Nephron (organoid): Measurements from ENCODE around the gene LRRC74B.

Source experiments
- H3K27ac Mint-ChIP-seq, 3 experiments: 2 replicates each; pipeline ENCODE4 v1.8.0; 2020; ENCODE audit warnings: mixed read lengths in 3 of 3, mild to moderate bottlenecking in 2 of 3, moderate library complexity in 1 of 3
- H3K27me3 Mint-ChIP-seq: 2 replicates; pipeline ENCODE4 v1.8.0; 2021; ENCODE audit warnings: low read depth, mild to moderate bottlenecking, moderate library complexity, mixed read lengths
- H3K36me3 Mint-ChIP-seq: 2 replicates; pipeline ENCODE4 v1.8.0; 2020; ENCODE audit warnings: low read depth, mixed read lengths
- H3K4me1 Mint-ChIP-seq: 2 replicates; pipeline ENCODE4 v1.8.0; 2020; ENCODE audit warnings: mixed read lengths
- H3K4me3 Mint-ChIP-seq, 3 experiments: 2 replicates each; pipeline ENCODE4 v1.8.0; 2020; ENCODE audit warnings: mild to moderate bottlenecking in 3 of 3, mixed read lengths in 3 of 3, moderate library complexity in 2 of 3
- H3K9me3 Mint-ChIP-seq: 2 replicates; pipeline ENCODE4 v1.8.0; 2020; ENCODE audit warnings: mixed read lengths
- TF ChIP-seq, protein P1 (sequence below), 3 experiments: fragments of 200-600 bp; sonication (generic); IDR thresholded peaks; one replicate each; pipeline ENCODE4 v1.5.0; 2021; ENCODE audit warnings: antibody characterized with exemption in 3 of 3; ENCODE audit not compliant: unreplicated experiment in 3 of 3

LRRC74B gene

DNA sequence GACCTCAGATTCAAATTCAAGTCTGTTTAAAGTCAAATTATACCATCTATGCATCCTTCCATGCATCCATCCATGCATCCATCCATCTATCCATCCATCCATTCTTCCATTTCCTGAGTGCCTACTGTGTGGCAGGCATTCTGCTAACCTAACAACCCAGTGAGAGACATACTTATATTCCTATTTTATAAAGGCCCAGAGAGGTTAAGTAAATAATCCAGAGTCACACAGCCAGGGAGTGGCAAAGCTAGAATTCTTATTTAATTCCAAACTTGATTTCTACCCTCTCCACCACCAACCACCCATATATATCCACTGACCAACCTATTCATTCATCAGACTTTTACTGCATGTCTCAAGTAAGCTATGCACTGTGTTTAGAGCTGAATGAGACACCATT lies 53.8 kb downstream of the LRRC74B start:
- Mint-ChIP-seq H3K27ac (no peak overlapping the region), H3K4me1 (peaks cover 8% of the 10 kb centered on the region), H3K4me3 (no peak overlapping the region), H3K36me3 (no peaks in the 10 kb centered on the region), H3K27me3 (peaks cover 39% of the 10 kb centered on the region), H3K9me3 (no peaks in the 10 kb centered on the region)
- TF ChIP-seq, protein P1, sequence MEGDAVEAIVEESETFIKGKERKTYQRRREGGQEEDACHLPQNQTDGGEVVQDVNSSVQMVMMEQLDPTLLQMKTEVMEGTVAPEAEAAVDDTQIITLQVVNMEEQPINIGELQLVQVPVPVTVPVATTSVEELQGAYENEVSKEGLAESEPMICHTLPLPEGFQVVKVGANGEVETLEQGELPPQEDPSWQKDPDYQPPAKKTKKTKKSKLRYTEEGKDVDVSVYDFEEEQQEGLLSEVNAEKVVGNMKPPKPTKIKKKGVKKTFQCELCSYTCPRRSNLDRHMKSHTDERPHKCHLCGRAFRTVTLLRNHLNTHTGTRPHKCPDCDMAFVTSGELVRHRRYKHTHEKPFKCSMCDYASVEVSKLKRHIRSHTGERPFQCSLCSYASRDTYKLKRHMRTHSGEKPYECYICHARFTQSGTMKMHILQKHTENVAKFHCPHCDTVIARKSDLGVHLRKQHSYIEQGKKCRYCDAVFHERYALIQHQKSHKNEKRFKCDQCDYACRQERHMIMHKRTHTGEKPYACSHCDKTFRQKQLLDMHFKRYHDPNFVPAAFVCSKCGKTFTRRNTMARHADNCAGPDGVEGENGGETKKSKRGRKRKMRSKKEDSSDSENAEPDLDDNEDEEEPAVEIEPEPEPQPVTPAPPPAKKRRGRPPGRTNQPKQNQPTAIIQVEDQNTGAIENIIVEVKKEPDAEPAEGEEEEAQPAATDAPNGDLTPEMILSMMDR (IDR thresholded peaks at IDR 0.05; ENCODE audit: unreplicated experiment in 3 of 3) = no peak

DNA sequence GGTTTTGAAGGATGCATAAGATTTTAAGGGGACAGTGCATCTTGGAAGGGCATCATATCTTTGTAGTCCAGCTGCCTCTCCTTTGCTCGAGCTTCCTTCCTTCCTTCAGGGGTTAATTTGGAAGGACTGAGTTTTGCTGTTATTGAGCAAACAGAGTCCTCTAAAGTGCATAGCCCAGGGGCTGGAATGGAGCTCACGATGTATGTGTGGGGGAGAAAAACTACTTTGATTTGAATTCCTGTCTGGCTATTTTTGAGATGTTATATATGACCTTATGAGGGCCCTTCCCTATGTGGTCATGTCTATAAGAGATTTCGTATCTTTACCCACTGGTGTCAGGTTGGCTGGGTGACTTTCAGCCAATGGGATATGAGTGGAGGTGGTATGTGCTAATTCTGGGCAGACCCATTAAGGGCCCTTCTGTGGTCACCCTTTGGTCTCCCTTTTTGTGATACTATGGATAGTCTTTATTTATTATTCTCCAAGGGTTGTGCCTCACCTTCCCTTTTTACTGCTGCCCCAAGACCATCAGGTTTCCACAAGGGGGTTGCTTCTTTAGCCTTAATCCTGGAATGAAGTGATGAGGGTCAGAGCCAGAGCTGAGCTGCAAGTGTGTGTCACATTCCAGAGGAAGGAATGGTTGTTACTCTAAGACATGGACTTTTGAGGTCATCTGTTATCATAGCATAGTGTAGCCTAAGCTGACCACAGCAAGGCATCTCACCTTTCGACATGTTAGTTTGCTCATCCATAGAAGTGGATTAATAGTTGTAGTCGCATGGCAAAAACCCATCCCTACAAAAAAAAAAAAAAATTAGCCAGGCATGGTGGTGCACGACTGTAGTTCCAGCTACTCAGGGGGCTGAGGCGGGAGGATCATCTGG lies 54.6 kb downstream of the LRRC74B start:
- H3K27me3 Mint-ChIP-seq = peaks cover 42% of the 10 kb centered on the region
- TF ChIP-seq, protein P1 (IDR thresholded peaks at IDR 0.05; ENCODE audit: unreplicated experiment in 3 of 3) = no peak
- H3K4me3 Mint-ChIP-seq = no peak overlapping the region
- no peaks in the 10 kb centered on the region for H3K36me3 Mint-ChIP-seq
- H3K4me1 Mint-ChIP-seq = peaks cover 8% of the 10 kb centered on the region
- no peaks in the 10 kb centered on the region for H3K9me3 Mint-ChIP-seq
- H3K27ac Mint-ChIP-seq = no peak overlapping the region

DNA sequence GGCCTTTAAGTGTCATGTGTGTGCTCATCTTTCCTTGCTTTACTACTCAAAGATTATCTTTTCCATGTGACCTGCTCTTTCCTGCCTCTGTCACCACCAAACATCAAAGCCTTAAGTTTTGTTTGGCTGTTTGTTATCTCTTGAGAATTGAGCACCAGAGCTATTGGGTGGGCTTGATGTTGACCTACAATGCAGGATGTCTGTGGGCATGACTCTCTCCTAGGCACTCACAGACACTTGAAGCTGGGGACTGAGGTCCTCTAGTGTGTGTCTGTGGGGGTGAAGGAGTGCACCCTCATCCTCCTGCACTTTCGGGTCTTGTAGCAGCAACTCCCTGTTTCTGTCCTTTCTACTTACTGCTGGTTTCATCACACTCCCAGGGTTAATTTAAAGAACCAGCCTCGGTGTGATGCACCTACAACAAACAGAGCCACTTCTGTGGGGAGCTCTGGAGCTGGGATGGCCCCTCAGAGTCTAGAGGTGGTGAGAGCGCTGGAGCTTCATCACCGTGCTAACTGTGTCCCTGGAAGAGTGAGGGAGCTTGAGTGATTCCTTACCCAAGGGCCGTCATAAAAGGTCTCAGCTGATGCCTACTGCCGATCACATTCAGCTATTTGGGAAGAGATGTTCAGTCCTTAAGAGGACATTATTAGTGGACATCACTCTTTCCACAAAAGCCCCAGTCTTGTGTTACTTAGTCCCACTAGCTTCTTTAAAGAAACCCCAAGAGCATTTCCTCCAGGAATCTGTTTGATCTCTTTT lies 56.3 kb downstream of the LRRC74B start:
- TF ChIP-seq, protein P1 (IDR thresholded peaks at IDR 0.05; ENCODE audit: unreplicated experiment in 3 of 3) = no peak
- no peaks in the 10 kb centered on the region for H3K36me3 Mint-ChIP-seq
- peaks cover 8% of the 10 kb centered on the region for H3K4me1 Mint-ChIP-seq
- no peaks in the 10 kb centered on the region for H3K9me3 Mint-ChIP-seq
- H3K27ac Mint-ChIP-seq = no peak overlapping the region
- no peak overlapping the region for H3K4me3 Mint-ChIP-seq
- H3K27me3 Mint-ChIP-seq = peaks cover 47% of the 10 kb centered on the region

DNA sequence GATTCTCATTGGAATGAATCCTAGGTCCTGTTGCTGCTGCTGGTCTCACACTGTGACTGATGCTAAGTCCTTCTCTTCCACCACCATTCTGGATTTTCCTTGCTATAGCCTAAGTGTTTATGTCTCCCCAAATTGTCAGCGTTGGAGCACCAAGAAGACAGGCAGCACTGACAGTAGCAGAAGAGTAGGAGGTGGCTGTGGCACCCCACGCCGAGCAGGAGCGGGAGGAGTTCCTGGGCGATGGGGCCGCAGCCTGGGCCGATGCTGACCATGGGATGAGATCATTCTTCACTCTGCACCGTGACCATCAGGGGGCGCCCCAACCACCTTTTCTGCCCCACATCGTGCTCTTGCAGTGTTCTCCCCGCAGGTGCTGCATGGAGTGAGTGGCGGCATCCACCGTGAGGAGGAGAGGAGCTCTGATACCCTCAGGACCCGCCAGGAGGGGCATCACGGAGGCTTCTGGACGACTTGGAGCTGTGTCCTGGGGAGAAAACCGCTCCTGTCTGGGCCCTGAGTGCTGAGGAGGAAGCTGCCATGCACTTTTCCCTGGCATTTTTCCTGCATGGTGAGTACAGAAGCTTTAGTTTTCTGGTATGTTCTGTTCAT lies 57.0 kb downstream of the LRRC74B start:
- H3K27ac Mint-ChIP-seq = no peak overlapping the region
- no peaks in the 10 kb centered on the region for H3K36me3 Mint-ChIP-seq
- peaks cover 47% of the 10 kb centered on the region for H3K27me3 Mint-ChIP-seq
- H3K4me1 Mint-ChIP-seq = peaks cover 8% of the 10 kb centered on the region
- H3K9me3 Mint-ChIP-seq = peaks cover under 1% of the 10 kb centered on the region
- peak overlapping the region in 2 of 3 experiments; percentile 4 to 38 for H3K4me3 Mint-ChIP-seq
- TF ChIP-seq, protein P1 (IDR thresholded peaks at IDR 0.05; ENCODE audit: unreplicated experiment in 3 of 3) = peak; percentile 77 to 79 (median 77)

DNA sequence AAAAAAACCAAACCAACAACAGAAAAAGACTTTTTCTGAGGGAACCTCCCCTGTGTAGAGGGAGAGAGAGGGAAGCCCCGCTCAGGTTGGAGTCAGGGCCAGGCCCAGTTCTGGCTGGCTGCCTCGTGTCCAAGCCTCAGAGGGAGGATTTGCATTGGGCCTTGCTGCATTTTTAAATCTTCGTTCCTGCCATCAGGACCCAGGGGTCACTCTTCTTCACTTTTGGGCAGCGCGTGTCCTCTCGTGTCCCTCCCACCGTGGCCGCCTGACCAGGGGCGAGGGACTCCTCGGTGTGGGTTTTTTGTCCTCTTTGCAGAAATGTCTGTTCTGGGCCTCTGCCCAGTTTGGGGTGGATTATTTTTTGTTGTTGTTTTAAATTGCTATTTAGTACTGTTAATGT lies 57.9 kb downstream of the LRRC74B start:
- peaks cover 2% of the 10 kb centered on the region for H3K9me3 Mint-ChIP-seq
- H3K27ac Mint-ChIP-seq = no peak overlapping the region

More for the DNA sequence above, 57.9 kb downstream of the LRRC74B start:
- TF ChIP-seq, protein P1 (IDR thresholded peaks at IDR 0.05; ENCODE audit: unreplicated experiment in 3 of 3) = no peak
- H3K4me1 Mint-ChIP-seq = peaks cover 8% of the 10 kb centered on the region
- H3K36me3 Mint-ChIP-seq = no peaks in the 10 kb centered on the region
- H3K27me3 Mint-ChIP-seq = peaks cover 47% of the 10 kb centered on the region
- H3K4me3 Mint-ChIP-seq = no peak overlapping the region
